ENCODE results near the gene MRPS7. TPM values are rescaled to one million over a fixed set of nuclear protein-coding genes. Genes with fewer than 3 reads are reported as not detected.

Gene MRPS7
- total RNA-seq, 1 experiment from 2014 or later: 93.7 TPM

- Histone ChIP-seq H4K91ac (ENCODE audit: insufficient read length, low read depth, low read length) (no peak overlapping the region), H3K14ac (ENCODE audit: insufficient read depth, low read length) (no peak overlapping the region), H3T11ph (ENCODE audit: low read length) (no peak overlapping the region), H3K4me1 (ENCODE audit: insufficient read depth, low read length) (no peaks in the 10 kb centered on the region), H4K20me1 (ENCODE audit: control insufficient read depth, insufficient read depth, insufficient read length) (peaks cover 4% of the 10 kb centered on the region), H3K27ac (ENCODE audit: insufficient read length, low read depth, low read length) (no peak overlapping the region), H2BK12ac (ENCODE audit: insufficient read length, low read depth, low read length) (no peak overlapping the region), H2BK5ac (ENCODE audit: insufficient read length, low read length) (no peak overlapping the region), H3K79me2 (ENCODE audit: insufficient read depth, low read length) (no peaks in the 10 kb centered on the region), H2BK120ac (ENCODE audit: low read depth, low read length, poor library complexity, severe bottlenecking) (no peak overlapping the region), H3K79me1 (ENCODE audit: insufficient read depth, low read depth, low read length, poor library complexity, severe bottlenecking) (no peaks in the 10 kb centered on the region), H3K4me2 (ENCODE audit: insufficient read depth, insufficient read length, low read length) (no peak overlapping the region), H2AFZ (ENCODE audit: low read length) (no peak overlapping the region), H3K18ac (ENCODE audit: insufficient read length, low read depth, low read length) (no peak overlapping the region), H3K23me2 (ENCODE audit: insufficient read length, low read depth, low read length, poor library complexity, severe bottlenecking) (no peaks in the 10 kb centered on the region), H3K23ac (ENCODE audit: insufficient read length, low read depth, low read length) (no peak overlapping the region), H3K9ac (ENCODE audit: extremely low read depth, insufficient read length, low read length) (no peak overlapping the region), H4K8ac (replicated peaks; ENCODE audit: insufficient read length, low read depth, low read length) (no peak overlapping the region), H4K5ac (ENCODE audit: insufficient read length, low read depth, low read length) (no peak overlapping the region), H2BK15ac (ENCODE audit: low read depth, low read length) (no peak overlapping the region), H2AK5ac (ENCODE audit: insufficient read length, low read length) (no peak overlapping the region), H3K27me3 (ENCODE audit: insufficient read depth, low read length) (no peaks in the 10 kb centered on the region), H3K9me3 (ENCODE audit: control insufficient read depth, low read depth, low read length) (no peaks in the 10 kb centered on the region), H3K56ac (ENCODE audit: insufficient read length, low read depth, low read length) (no peak overlapping the region), H2BK20ac (ENCODE audit: low read depth, low read length, poor library complexity, severe bottlenecking) (no peak overlapping the region), H3K4ac (ENCODE audit: low read depth, low read length) (no peak overlapping the region)
- Mint-ChIP-seq H3K27me3 (ENCODE audit: low read depth) (no peaks in the 10 kb centered on the region), H3K9me3 (no peaks in the 10 kb centered on the region), H3K27ac (peak overlapping the region in 1 of 3 experiments; percentile 70; a peak in 1 of 7 replicates), H3K4me1 (peaks cover 8 to 15% of the 10 kb centered on the region in 2 experiments), H3K36me3 (ENCODE audit: insufficient read depth in 1 of 3, low read depth in 3 of 3) (peaks cover 39 to 85% (median 82%) of the 10 kb centered on the region in 3 experiments; a peak in 6 of 7 replicates), H3K4me3 (no peak overlapping the region)
- WGBS (ENCODE audit: extremely low coverage, insufficient read length, low lambda C conversion rate): no CpG with 5 or more reads among the region's 9 CpGs
- no peak for TF ChIP-seq CTCF (conservative IDR thresholded peaks at IDR 0.05)
- no peak for DNase-seq
Observed at GRCh38 chr17:75241502-75241901, 20.2 kb upstream of the MRPS7 start.
